ENCODE results near the gene CACNB2. TPM values are rescaled to one million over a fixed set of nuclear protein-coding genes. Genes with fewer than 3 reads are reported as not detected.
"Not testable (repeated sequence)": the region's sequence is repeated elsewhere in the genome, so short reads cannot be mapped to it uniquely, and the experiment has no call there.

The CACNB2 gene
- total and polyA plus RNA-seq, 2 donors = 0.85 to 3.9 TPM

DNA sequence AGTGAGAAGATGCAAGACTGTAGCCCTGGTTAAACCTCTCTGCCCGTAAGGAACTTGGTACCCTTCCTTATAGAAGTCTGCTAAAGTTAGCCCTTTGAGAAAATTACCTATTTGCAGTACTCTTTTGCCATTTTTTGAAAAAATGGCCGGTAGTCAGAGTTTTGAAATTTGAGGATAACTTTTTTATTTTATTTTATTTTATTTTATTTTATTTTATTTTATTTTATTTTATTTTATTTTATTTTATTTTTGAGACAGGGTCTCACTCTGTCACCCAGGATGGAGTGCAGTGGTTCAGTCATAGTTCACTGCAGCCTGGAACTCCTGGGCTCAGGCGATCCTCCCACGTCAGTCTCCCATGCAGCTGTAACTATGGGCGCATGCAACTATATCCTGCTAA, 41.2 kb downstream of the CACNB2 start:
- not testable (repeated sequence) for H3K36me3 ChIP-seq (ENCODE audit: control insufficient read depth in 2 of 2, insufficient read depth in 2 of 2, low read length in 1 of 2); H3K27ac ChIP-seq (ENCODE audit: low read depth in 1 of 2, low read length in 1 of 2); H3K4me1 ChIP-seq (ENCODE audit: control insufficient read depth in 2 of 2, insufficient read depth in 2 of 2, low read length in 2 of 2); H3K27me3 ChIP-seq (ENCODE audit: control insufficient read depth in 2 of 2, insufficient read depth in 1 of 2, low read length in 1 of 2); DNase-seq (ENCODE audit: low read depth in 6 of 9, low spot score in 9 of 9); H3K9me3 ChIP-seq (ENCODE audit: control insufficient read depth in 2 of 2, insufficient read depth in 1 of 2, low read length in 1 of 2); H3K4me3 ChIP-seq (ENCODE audit: low read length in 2 of 2)
- WGBS = 98% methylated on average over 5 of the region's 5 CpGs

DNA sequence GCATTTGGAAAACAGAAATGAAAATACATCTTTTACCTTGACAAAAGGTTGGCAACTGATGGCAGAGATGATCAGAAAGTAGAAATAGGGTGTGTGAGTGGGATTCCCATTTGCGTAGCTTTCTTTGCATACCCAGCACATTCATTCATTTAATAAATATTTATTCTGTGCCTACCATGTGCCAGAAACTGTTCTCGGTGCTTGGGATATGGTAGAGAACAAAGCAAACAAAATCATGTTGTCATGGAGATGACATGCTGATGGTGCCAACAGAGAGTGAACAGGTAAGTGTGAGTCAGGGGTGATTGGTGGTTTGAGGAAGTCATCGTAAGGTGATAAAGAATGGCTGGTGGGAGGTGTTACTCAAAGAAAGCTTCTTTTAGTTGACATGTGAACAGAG, 45.4 kb downstream of the CACNB2 start:
- Histone ChIP-seq H3K36me3 (ENCODE audit: control insufficient read depth in 2 of 2, insufficient read depth in 2 of 2, low read length in 1 of 2) (no peaks in the 10 kb centered on the region), H3K4me3 (ENCODE audit: low read length in 2 of 2) (no peak overlapping the region), H3K4me1 (ENCODE audit: control insufficient read depth in 2 of 2, insufficient read depth in 2 of 2, low read length in 2 of 2) (no peaks in the 10 kb centered on the region), H3K27me3 (ENCODE audit: control insufficient read depth in 2 of 2, insufficient read depth in 1 of 2, low read length in 1 of 2) (no peaks in the 10 kb centered on the region), H3K9me3 (ENCODE audit: control insufficient read depth in 2 of 2, insufficient read depth in 1 of 2, low read length in 1 of 2) (no peaks in the 10 kb centered on the region), H3K27ac (ENCODE audit: low read depth in 1 of 2, low read length in 1 of 2) (no peak overlapping the region)
- 97% methylated on average over 3 of the region's 3 CpGs for WGBS
- DNase-seq (ENCODE audit: low read depth in 6 of 9, low spot score in 9 of 9) = no peak

DNA sequence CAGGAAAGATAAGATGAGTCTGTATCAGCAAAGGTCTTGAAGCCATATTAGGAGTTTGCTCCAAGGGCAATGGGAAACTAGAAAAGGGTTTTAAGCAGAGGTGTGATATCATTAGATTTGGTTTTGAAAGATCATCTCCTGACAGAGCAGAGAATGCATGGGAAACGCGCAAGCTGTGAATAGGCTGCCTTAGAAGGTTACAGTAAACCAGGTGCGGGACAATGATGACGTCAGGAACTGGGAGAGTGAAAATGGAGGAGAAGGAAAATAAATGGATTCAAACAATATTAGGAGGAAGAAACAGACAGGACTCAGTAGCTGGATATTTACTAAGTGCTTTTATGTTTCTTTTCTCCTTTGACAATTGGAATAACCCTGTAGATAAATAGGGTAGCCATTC, 50.6 kb downstream of the CACNB2 start:
- Histone ChIP-seq H3K36me3 (ENCODE audit: control insufficient read depth in 2 of 2, insufficient read depth in 2 of 2, low read length in 1 of 2) (no peaks in the 10 kb centered on the region), H3K27ac (ENCODE audit: low read depth in 1 of 2, low read length in 1 of 2) (no peak overlapping the region), H3K4me1 (ENCODE audit: control insufficient read depth in 2 of 2, insufficient read depth in 2 of 2, low read length in 2 of 2) (no peaks in the 10 kb centered on the region), H3K27me3 (ENCODE audit: control insufficient read depth in 2 of 2, insufficient read depth in 1 of 2, low read length in 1 of 2) (no peaks in the 10 kb centered on the region), H3K4me3 (ENCODE audit: low read length in 2 of 2) (no peak overlapping the region), H3K9me3 (ENCODE audit: control insufficient read depth in 2 of 2, insufficient read depth in 1 of 2, low read length in 1 of 2) (no peaks in the 10 kb centered on the region)
- WGBS = 100% methylated on average over 4 of the region's 4 CpGs
- DNase-seq (ENCODE audit: low read depth in 6 of 9, low spot score in 9 of 9) = no peak

DNA sequence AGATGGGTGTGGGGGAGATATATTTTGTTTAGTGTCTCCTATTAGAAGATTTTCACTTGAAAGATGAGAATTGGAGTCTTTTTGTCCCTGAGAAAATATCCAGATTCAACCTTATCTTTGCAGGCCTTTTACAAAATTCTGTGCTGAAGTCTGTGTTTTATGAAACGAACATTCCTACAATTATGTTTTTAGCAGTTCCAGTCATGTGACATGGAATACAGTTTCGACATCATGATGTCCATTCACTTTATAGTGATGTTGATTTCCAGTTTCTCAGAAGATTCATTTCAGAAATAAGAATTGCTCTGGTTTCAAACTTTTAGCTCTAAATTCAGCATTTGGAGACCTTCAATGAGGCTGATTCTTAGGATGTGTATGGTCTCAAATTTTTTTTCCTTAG, 54.4 kb downstream of the CACNB2 start:
- H3K27ac ChIP-seq (ENCODE audit: low read depth in 1 of 2, low read length in 1 of 2) = no peak overlapping the region
- H3K4me1 ChIP-seq (ENCODE audit: control insufficient read depth in 2 of 2, insufficient read depth in 2 of 2, low read length in 2 of 2) = no peaks in the 10 kb centered on the region
- no peak overlapping the region for H3K4me3 ChIP-seq (ENCODE audit: low read length in 2 of 2)
- DNase-seq (ENCODE audit: low read depth in 6 of 9, low spot score in 9 of 9) = no peak
- 96% methylated on average over 2 of the region's 2 CpGs for WGBS
- H3K27me3 ChIP-seq (ENCODE audit: control insufficient read depth in 2 of 2, insufficient read depth in 1 of 2, low read length in 1 of 2) = no peaks in the 10 kb centered on the region
- H3K36me3 ChIP-seq (ENCODE audit: control insufficient read depth in 2 of 2, insufficient read depth in 2 of 2, low read length in 1 of 2) = no peaks in the 10 kb centered on the region
- no peaks in the 10 kb centered on the region for H3K9me3 ChIP-seq (ENCODE audit: control insufficient read depth in 2 of 2, insufficient read depth in 1 of 2, low read length in 1 of 2)

DNA sequence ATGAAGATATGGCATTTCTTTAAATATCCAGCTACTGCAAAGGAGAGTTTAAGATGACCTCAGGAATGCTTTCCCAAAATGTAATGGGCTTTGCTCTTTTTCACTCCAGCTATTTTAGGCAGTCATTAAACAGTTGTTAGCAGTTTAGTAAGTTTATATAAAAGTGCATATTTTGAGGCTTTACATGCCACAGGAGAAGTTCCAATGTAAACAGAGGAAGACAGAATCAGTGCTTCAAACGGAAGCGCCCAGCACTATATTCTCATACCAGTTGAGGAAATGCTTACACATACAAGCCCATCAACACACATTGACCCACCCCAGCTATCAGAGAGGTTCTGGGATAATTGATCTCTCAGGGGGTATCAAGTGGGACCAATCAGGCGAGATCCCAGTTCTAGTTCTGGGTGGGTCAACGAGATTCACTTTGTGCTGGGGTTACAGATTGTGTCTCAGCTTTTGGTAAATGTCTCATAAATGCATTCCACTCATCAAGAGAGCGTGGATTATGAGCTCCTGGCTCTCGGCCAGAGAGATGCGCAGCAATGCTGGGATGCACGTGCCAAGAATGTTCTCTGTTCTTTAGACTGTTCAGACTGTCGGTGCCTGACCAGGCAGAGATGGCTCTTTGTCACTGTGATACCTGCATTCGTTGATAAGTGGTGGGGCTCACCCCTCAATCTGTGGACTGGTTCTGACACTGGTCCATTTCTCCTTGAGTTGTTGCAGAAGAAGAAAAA, 55.0 kb downstream of the CACNB2 start:
- Histone ChIP-seq H3K9me3 (ENCODE audit: control insufficient read depth in 2 of 2, insufficient read depth in 1 of 2, low read length in 1 of 2) (no peaks in the 10 kb centered on the region), H3K27ac (ENCODE audit: low read depth in 1 of 2, low read length in 1 of 2) (no peak overlapping the region), H3K36me3 (ENCODE audit: control insufficient read depth in 2 of 2, insufficient read depth in 2 of 2, low read length in 1 of 2) (no peaks in the 10 kb centered on the region), H3K27me3 (ENCODE audit: control insufficient read depth in 2 of 2, insufficient read depth in 1 of 2, low read length in 1 of 2) (no peaks in the 10 kb centered on the region), H3K4me1 (ENCODE audit: control insufficient read depth in 2 of 2, insufficient read depth in 2 of 2, low read length in 2 of 2) (no peaks in the 10 kb centered on the region), H3K4me3 (ENCODE audit: low read length in 2 of 2) (no peak overlapping the region)
- DNase-seq (ENCODE audit: low read depth in 6 of 9, low spot score in 9 of 9) = no peak
- WGBS = 92% methylated on average over 10 of the region's 10 CpGs

DNA sequence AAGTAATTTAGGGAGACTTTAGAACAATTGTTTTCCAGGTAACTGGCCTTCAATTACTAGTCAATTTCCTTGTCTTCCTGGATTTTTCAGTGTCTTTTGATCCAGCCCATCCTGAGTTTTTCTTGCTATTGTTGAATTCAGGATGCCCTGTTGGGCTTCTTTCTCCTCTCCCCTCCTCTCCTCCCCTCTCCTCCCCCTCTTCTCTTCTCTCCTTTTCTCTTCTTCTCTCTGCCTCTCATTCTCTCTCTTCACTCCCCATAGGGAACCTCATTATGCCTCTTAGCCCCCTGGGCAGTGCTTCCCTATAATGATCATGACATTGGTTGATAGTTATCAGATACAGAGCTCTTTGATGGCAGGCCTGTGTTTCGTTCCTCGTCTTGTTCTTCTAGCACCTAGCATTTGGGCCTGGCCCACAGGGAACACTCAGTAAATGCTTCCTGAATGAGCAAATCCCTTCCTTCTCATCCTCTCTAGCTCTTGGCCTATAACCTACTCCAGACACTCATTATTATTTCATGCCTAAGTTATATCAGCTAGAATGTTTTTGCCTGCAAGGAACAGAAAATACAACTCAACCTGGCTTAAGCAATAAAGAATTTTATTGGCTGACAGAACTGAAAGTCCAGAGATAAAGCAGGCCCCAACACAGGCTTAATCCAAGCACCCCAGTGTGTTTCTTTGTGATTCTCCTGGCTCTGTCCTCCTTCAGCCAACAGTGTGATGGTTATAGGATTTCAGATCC, 56.8 kb downstream of the CACNB2 start:
- Histone ChIP-seq H3K9me3 (ENCODE audit: control insufficient read depth in 2 of 2, insufficient read depth in 1 of 2, low read length in 1 of 2) (no peaks in the 10 kb centered on the region), H3K4me3 (ENCODE audit: low read length in 2 of 2) (no peak overlapping the region), H3K36me3 (ENCODE audit: control insufficient read depth in 2 of 2, insufficient read depth in 2 of 2, low read length in 1 of 2) (no peaks in the 10 kb centered on the region), H3K4me1 (ENCODE audit: control insufficient read depth in 2 of 2, insufficient read depth in 2 of 2, low read length in 2 of 2) (no peaks in the 10 kb centered on the region), H3K27me3 (ENCODE audit: control insufficient read depth in 2 of 2, insufficient read depth in 1 of 2, low read length in 1 of 2) (no peaks in the 10 kb centered on the region), H3K27ac (ENCODE audit: low read depth in 1 of 2, low read length in 1 of 2) (no peak overlapping the region)
- no peak for DNase-seq (ENCODE audit: low read depth in 6 of 9, low spot score in 9 of 9)
- WGBS = 91% methylated on average over 2 of the region's 2 CpGs

DNA sequence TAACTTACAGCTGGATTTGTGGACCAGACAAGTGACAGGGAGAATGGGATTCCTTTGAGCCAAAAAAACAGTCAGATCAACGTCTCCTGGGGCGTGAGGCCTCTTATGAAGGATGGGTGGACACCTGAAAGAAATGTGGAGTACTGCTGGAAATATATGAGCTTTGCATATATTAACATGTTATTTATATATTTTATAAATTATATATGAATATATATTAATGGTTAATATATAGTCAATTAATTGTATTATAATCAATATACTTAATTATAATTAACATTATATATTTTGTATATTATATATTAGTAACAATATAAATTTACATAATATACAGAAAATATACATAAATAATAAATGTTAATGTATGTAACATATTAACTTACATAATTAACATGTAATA, 57.5 kb downstream of the CACNB2 start:
- no peak overlapping the region for H3K4me3 ChIP-seq (ENCODE audit: low read length in 2 of 2)
- no peaks in the 10 kb centered on the region for H3K27me3 ChIP-seq (ENCODE audit: control insufficient read depth in 2 of 2, insufficient read depth in 1 of 2, low read length in 1 of 2)
- 100% methylated on average over 2 of the region's 2 CpGs for WGBS
- no peaks in the 10 kb centered on the region for H3K36me3 ChIP-seq (ENCODE audit: control insufficient read depth in 2 of 2, insufficient read depth in 2 of 2, low read length in 1 of 2)
- no peaks in the 10 kb centered on the region for H3K4me1 ChIP-seq (ENCODE audit: control insufficient read depth in 2 of 2, insufficient read depth in 2 of 2, low read length in 2 of 2)
- no peak for DNase-seq (ENCODE audit: low read depth in 6 of 9, low spot score in 9 of 9)
- no peak overlapping the region for H3K27ac ChIP-seq (ENCODE audit: low read depth in 1 of 2, low read length in 1 of 2)
- H3K9me3 ChIP-seq (ENCODE audit: control insufficient read depth in 2 of 2, insufficient read depth in 1 of 2, low read length in 1 of 2) = no peaks in the 10 kb centered on the region

DNA sequence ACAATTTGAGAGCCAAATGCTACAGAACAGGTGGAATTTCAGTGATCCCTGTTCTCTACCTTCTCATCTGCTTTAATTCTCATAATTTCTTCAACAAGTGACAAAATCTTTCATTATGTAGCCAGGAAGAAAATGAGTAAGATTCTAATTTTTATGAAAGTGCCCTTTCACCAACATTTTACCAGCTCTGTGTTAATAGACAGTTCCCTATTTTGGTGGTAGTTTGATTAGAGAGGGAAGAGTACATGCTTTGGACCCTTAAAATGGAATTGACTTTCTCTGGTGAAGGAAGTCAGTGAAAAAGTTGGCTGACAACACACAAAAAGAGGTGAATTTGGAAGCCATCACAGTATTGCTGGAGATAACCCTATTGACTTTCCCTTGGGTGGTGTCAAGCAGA, 61.7 kb downstream of the CACNB2 start:
- Histone ChIP-seq H3K36me3 (ENCODE audit: control insufficient read depth in 2 of 2, insufficient read depth in 2 of 2, low read length in 1 of 2) (no peaks in the 10 kb centered on the region), H3K27ac (ENCODE audit: low read depth in 1 of 2, low read length in 1 of 2) (no peak overlapping the region), H3K27me3 (ENCODE audit: control insufficient read depth in 2 of 2, insufficient read depth in 1 of 2, low read length in 1 of 2) (no peaks in the 10 kb centered on the region), H3K9me3 (ENCODE audit: control insufficient read depth in 2 of 2, insufficient read depth in 1 of 2, low read length in 1 of 2) (no peaks in the 10 kb centered on the region), H3K4me1 (ENCODE audit: control insufficient read depth in 2 of 2, insufficient read depth in 2 of 2, low read length in 2 of 2) (no peaks in the 10 kb centered on the region), H3K4me3 (ENCODE audit: low read length in 2 of 2) (no peak overlapping the region)
- DNase-seq (ENCODE audit: low read depth in 6 of 9, low spot score in 9 of 9) = no peak

DNA sequence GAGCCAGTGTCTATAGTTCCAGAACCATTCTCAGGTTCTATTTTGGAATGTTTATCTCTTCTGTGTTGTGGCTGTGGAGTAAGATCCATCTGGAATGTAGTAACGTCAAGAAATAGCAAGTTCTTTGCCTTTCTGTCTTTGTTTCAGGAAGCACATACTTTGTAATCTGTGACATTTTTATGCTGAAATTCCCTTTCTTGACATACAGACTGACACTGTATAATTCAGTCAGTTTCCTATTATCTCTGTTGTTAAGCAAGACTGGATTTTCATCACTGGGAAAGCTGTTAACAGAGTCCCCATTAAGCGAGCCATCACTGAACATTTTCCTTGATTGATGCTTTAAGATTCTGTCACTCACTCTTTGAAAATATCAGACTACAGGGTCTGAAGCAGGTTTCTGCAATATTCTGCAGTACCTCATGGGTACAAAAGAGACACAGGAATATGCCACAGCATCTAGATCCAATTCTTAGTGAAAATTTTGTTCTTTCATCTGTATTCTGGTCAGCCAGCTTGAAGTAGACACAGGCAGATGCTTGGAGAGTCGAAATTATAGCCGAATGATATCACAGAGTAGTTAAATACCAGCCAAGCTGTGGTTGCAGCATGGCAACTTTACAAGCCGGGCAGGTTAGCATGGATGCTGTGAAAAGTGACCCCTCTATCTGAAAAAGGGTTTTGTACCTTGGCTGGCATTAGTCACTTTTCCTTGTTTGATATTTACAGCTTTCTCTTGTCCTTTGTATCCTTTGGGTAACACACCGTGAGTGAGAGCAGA, 62.6 kb downstream of the CACNB2 start:
- no peak for DNase-seq (ENCODE audit: low read depth in 6 of 9, low spot score in 9 of 9)
- WGBS = 92% methylated on average over 6 of the region's 6 CpGs

More for the DNA sequence above, 62.6 kb downstream of the CACNB2 start:
- Histone ChIP-seq H3K27me3 (ENCODE audit: control insufficient read depth in 2 of 2, insufficient read depth in 1 of 2, low read length in 1 of 2) (no peaks in the 10 kb centered on the region), H3K9me3 (ENCODE audit: control insufficient read depth in 2 of 2, insufficient read depth in 1 of 2, low read length in 1 of 2) (no peaks in the 10 kb centered on the region), H3K4me1 (ENCODE audit: control insufficient read depth in 2 of 2, insufficient read depth in 2 of 2, low read length in 2 of 2) (no peaks in the 10 kb centered on the region), H3K4me3 (ENCODE audit: low read length in 2 of 2) (no peak overlapping the region), H3K36me3 (ENCODE audit: control insufficient read depth in 2 of 2, insufficient read depth in 2 of 2, low read length in 1 of 2) (no peaks in the 10 kb centered on the region), H3K27ac (ENCODE audit: low read depth in 1 of 2, low read length in 1 of 2) (no peak overlapping the region)

Data from thymus (tissue), 11 donors.